GM12801 (cell line): Measurements from ENCODE around the gene RAVER1.

Experiments used
- TF ChIP-seq, protein P1 (sequence below): IDR thresholded peaks from one replicate; pipeline ENCODE4 v1.5.1; 2011; ENCODE audit warnings: control low read depth; ENCODE audit not compliant: insufficient read length; ENCODE audit errors: extremely low read depth

The RAVER1 gene

DNA sequence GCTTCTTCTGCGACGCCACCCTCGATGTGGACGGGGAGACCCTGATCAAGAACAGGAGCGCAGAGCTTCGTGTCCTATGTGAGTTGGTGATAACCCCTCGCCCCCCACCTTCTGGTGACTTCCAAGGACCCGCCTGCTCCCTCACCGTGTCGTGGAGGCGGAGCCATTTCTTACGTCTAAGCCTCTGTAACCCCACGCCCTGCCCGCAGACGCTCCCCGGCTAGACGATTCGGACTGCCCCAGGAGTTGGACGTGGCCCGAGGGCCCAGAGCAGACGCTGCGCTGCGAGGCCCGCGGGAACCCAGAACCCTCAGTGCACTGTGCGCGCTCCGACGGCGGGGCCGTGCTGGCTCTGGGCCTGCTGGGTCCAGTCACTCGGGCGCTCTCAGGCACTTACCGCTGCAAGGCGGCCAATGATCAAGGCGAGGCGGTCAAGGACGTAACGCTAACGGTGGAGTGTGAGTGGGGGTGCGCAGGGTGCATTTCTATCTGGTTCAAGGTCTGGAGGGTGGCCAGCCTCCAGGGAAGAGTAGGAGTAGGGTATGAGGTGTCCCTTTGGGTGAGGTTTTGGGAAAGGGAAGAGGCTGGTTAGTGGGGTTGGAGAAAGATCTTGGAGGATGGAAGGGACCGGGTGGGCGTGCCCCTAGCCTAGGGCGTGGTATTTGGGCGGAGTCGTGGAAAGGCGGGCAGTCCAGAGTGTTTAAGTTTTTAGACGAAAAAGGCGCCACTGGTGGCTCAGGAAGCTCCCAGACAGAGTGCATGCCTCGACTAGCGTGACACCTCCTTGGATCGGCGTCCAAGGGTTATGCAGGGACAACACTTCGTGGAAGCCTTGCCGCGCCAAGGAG is 40.3 kb downstream of the RAVER1 start:
- TF ChIP-seq, protein P1, sequence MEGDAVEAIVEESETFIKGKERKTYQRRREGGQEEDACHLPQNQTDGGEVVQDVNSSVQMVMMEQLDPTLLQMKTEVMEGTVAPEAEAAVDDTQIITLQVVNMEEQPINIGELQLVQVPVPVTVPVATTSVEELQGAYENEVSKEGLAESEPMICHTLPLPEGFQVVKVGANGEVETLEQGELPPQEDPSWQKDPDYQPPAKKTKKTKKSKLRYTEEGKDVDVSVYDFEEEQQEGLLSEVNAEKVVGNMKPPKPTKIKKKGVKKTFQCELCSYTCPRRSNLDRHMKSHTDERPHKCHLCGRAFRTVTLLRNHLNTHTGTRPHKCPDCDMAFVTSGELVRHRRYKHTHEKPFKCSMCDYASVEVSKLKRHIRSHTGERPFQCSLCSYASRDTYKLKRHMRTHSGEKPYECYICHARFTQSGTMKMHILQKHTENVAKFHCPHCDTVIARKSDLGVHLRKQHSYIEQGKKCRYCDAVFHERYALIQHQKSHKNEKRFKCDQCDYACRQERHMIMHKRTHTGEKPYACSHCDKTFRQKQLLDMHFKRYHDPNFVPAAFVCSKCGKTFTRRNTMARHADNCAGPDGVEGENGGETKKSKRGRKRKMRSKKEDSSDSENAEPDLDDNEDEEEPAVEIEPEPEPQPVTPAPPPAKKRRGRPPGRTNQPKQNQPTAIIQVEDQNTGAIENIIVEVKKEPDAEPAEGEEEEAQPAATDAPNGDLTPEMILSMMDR: no peak

DNA sequence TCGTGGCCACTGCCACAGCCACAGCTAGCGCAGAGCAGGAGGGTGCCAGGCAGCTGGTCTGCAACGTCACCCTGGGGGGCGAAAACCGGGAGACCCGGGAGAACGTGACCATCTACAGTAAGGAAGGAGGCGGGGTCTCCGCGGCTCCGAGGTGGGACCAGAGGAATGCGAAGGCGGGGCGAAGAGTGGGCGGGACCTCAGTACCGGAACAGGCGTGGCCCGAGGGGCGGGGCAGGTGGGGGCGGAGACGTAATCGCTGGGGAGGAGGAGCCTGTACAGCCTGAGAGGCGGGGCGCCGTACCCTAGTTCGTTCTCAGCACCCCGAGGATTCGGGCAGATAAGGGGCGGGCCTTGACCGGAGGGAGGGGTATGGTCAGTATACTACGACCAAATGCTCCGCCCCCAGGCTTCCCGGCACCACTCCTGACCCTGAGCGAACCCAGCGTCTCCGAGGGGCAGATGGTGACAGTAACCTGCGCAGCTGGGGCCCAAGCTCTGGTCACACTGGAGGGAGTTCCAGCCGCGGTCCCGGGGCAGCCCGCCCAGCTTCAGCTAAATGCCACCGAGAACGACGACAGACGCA is 41.0 kb downstream of the RAVER1 start:
- TF ChIP-seq, protein P1: no peak

DNA sequence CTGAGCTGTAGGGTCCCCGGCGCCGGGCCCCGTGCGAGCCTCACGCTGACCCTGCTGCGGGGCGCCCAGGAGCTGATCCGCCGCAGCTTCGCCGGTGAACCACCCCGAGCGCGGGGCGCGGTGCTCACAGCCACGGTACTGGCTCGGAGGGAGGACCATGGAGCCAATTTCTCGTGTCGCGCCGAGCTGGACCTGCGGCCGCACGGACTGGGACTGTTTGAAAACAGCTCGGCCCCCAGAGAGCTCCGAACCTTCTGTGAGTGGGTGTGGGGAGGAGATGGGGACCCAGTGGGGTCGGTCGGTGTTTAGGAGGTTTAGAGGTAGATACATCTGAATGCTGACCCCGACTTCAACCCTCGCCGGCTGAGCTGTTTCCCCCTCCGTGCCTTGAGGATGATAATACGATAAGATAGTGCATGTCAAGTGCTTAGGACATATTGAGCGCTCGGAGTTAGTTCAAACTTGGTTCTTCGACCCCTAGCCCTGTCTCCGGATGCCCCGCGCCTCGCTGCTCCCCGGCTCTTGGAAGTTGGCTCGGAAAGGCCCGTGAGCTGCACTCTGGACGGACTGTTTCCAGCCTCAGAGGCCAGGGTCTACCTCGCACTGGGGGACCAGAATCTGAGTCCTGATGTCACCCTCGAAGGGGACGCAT is 41.6 kb downstream of the RAVER1 start:
- TF ChIP-seq, protein P1: no peak

DNA sequence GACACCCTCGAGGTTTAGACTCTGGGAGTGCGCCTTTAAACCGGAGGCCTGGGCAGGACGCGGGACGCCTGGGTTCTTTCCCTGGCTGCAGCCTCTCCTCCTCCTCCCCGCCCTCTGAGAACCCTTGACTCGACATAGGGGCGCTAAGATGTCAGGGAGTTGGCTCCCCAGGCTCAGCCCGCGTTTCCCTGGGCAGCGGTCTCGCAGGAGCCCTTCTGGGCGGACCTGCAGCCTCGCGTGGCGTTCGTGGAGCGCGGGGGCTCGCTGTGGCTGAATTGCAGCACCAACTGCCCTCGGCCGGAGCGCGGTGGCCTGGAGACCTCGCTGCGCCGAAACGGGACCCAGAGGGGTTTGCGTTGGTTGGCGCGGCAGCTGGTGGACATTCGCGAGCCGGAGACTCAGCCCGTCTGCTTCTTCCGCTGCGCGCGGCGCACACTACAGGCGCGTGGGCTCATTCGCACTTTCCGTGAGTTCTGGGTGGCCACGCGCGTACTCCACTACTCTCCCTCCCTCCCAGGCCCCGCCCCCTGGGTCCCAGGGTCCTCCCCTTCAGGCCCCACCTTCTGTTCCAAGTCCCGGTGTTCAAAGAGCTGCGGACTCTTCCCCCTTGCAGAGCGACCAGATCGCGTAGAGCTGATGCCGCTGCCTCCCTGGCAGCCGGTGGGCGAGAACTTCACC is 42.3 kb downstream of the RAVER1 start:
- TF ChIP-seq, protein P1: no peak

DNA sequence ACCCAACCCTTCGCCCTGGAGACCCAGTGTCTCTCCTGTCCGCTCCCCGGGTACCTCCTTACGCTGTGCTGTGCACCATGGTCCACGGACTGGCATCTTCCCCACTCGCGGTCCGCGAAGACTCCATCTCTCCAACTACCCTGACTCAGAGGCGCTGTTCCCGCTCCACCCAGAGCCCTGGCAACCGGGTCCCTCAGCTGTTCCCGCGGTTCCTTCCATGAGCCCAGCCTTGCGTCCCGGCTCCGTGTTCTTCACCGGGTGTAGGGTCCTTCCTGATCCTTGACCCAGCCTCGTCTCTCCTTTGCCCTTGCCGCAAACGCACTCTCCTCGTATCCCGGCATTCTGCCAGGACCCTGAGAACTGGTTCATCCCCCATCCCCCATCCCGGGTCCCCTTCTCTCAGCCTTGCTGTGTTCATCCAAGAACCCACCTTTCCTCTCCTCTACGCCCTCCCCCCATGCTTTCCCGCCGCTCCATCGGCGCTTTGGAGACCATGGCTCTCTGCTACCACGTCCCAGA is 42.9 kb downstream of the RAVER1 start:
- TF ChIP-seq, protein P1: no peak

DNA sequence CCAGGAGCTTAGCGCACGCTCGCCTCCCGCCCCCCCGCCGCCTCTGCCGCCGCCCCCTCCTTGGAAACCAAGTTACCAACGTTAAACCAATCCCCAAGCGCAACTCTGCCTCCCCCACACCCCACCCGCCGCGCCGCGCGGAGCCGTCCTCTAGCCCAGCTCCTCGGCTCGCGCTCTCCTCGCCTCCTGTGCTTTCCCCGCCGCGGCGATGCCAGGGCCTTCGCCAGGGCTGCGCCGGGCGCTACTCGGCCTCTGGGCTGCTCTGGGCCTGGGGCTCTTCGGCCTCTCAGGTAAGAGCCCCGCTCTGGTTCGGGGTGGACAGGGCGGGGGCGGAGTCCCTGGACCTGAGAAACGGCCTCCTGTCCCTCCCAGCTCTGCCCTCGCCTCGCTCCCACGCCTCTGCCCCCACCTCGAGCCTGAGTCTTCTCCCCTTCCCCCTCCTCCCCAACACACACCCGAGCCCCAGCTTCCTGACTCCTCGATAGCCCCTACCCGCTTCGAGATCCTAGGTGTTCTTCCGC is 43.4 kb downstream of the RAVER1 start, which contains the start of gene ICAM5:
ICAM5 (plus strand) TSS at position 117 of the 521 bp plus-strand sequence; CDS start at position 209, 92 bp downstream.
- TF ChIP-seq, protein P1: no peak
